Heart right ventricle (tissue), 16 donors: Measurements from ENCODE around the gene TEX29. TPM values are rescaled to one million over a fixed set of nuclear protein-coding genes. Genes with fewer than 3 reads are reported as not detected.

ENCODE experiments used
- ATAC-seq, 8 donors: fragments of 200-7000 bp; cut with Tn5 transposase; one replicate each; pipeline ENCODE4 v1.9.1; 2020; ENCODE audit warnings: mild to moderate bottlenecking in 8 of 8, moderate library complexity in 8 of 8, moderate number of reproducible peaks in 1 of 8
- DNase-seq, 2 donors: peaks; one replicate each; pipeline ENCODE4 v3.0.0-alpha.2; 2020
- H3K27ac ChIP-seq, 10 donors: fragments of 200-600 bp; sonication (generic) in 2 of 10; one replicate each; pipeline versions ENCODE4 v1.5.0 to v1.8.0; 2020 to 2022; ENCODE audit warnings: mild to moderate bottlenecking in 3 of 10
- H3K27me3 ChIP-seq, 7 donors: fragments of 200-600 bp; one replicate each; pipeline ENCODE4 v1.8.0; 2021 to 2022; ENCODE audit warnings: mild to moderate bottlenecking in 2 of 7
- H3K36me3 ChIP-seq, 9 donors: fragments of 200-600 bp; sonication (generic) in 1 of 9; one replicate each; pipeline versions ENCODE4 v1.5.0 to v1.8.0; 2020 to 2022; ENCODE audit warnings: mild to moderate bottlenecking in 2 of 9
- H3K4me1 ChIP-seq, 9 donors: fragments of 200-600 bp; sonication (generic) in 1 of 9; one replicate each; pipeline versions ENCODE4 v1.5.0 to v1.8.0; 2020 to 2022; ENCODE audit warnings: mild to moderate bottlenecking in 4 of 9
- H3K4me3 ChIP-seq, 10 donors: fragments of 200-600 bp; sonication (generic) in 2 of 10; one replicate each; pipeline versions ENCODE4 v1.5.0 to v1.8.0; 2020 to 2022; ENCODE audit warnings: mild to moderate bottlenecking in 7 of 10, moderate library complexity in 2 of 10
- H3K9me3 ChIP-seq, 11 donors: fragments of 200-600 bp in 10 of 11; sonication (generic) in 2 of 11; one replicate each; pipeline versions ENCODE4 v1.5.0 to v1.8.0; 2013 to 2022; ENCODE audit warnings: mild to moderate bottlenecking in 2 of 11, control low read depth in 1 of 11, moderate library complexity in 1 of 11
- WGBS, 2 donors: extraction: QIAGEN DNeasy Blood & Tissue Kit; methylation state at CpG; one replicate each; pipeline ENCODE4 v1.1.7; 2013; ENCODE audit warnings: inconsistent platforms in 1 of 2; 5-methylcytosine and 5-hydroxymethylcytosine counted together
- intact Hi-C, 10 donors: fragments of 100-400 bp; cut with DNase I; formaldehyde crosslinking; loops; one replicate each; pipeline versions ENCODE4 v1.11.1 to v1.14.2; 2022
- polyA plus RNA-seq, 2 donors: library from polyadenylated mRNA; stranded (reverse); fragments of 200-250 nt; gene quantifications; one replicate each; pipeline ENCODE4 v1.2.3, GENCODE V29; 2013
- total RNA-seq, 10 donors: library from RNA; stranded (reverse); fragmentation: NEBNext Ultra II Directional in 3 of 10; extraction: Animal tissue kit (Norgen Biotek cat#: 25700) in 3 of 10; gene quantifications; one replicate each; pipeline versions ENCODE4 v1.2.1 to v1.2.4, GENCODE V29; 2021 to 2023
- TF ChIP-seq, protein P1 (sequence below), 9 donors: fragments of 200-600 bp; sonication (generic) in 2 of 9; IDR thresholded peaks; one replicate each; pipeline versions ENCODE4 v1.5.0 to v1.8.0; 2021 to 2022; ENCODE audit warnings: antibody characterized with exemption in 9 of 9, mild to moderate bottlenecking in 5 of 9, moderate library complexity in 1 of 9
- donor health status: Arrhythmogenic right ventricular cardiomyopathy.
- donor health status: ischemic (EF 13 %, LVEDD 7.1; RV severe dilation, severe dysfunction).
- donor health status: healthy with polysubstance abuse.
- donor health status: DM: no; HTN: yes; CAD: no.
- donor health status: DM: no; HTN: no; CAD: no.
- donor health status: ischemic (EF 25% LVEDD 6.9; RV normal size, moderate dysfunction).
- donor health status: ischemic (EF 25% LVEDD 5.7; RV mildly dilated, moderate dysfunction).
- donor health status: healthy.
- donor health status: DM: yes; HTN: yes; CAD: no.
- donor health status: Ischemic cardiomyopathy.
- donor health status: ischemic (EF 35%, LVEDD 5.7; RV mildly dilated, moderate dysfunction).
- donor health status: nonischemic (EF 11% LVEDD 7.7; RV severe dilation, severe dysfunction).
- donor health status: DM: yes; HTN: yes; CAD: no.
- donor health status: PGD.
- donor health status: ischemic (EF 29% LVEDD 5.4; RV normal size, mild dysfunction).
- donor health status: nonischemic (EF 23%, LVEDD 6.1; RV moderate dilation, normal function).

Gene TEX29
- total and polyA plus RNA-seq, 12 donors = 0.22 to 1.1 (median 0.42) TPM; not detected in 6

DNA sequence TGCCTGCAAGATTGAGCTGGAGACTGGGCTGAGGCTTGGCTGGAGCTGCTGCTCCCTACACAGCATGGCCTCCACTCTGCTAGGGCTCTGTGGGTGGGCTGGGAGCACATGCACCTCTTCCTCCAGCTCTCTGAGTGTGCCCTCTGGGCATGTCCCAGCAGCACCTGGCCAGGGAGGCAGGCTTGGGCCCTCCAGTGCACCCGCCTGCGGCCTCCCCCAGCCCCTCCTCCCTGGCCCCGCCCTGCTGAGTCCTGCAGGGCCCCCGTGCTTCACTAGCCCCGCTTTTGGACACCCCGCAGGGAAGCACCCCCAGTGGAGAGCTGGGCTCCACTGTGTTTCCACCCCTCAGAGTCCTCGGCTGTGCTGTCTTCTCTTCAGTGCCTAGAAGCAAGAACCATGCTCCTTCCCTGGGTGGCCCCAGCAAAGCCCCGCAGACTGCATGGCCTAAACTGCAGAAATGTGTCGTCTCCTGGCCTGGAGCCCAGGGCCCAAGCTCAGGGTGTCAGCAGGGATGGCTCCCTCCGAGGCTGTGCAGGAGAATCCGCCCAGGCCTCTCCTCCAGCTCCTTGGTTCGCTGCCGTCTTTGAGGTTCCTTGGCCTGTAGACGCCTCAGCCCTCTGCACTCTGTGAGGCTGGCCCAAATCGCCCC, 5.0 kb upstream of the TEX29 start:
- Histone ChIP-seq H3K27ac (no peak overlapping the region), H3K36me3 (peaks cover 0 to 30% (median 0%) of the 10 kb centered on the region in 9 donors), H3K27me3 (no peaks in the 10 kb centered on the region), H3K4me3 (no peak overlapping the region), H3K9me3 (peaks cover 0 to 22% (median 4%) of the 10 kb centered on the region in 11 donors), H3K4me1 (no peaks in the 10 kb centered on the region)
- DNase-seq = no peak
- WGBS, 2 donors = 87 to 90% methylated on average over 15 of the region's 15 CpGs
- ATAC-seq = peak in 2 of 8 donors; percentile 9 to 29
- TF ChIP-seq, protein P1, sequence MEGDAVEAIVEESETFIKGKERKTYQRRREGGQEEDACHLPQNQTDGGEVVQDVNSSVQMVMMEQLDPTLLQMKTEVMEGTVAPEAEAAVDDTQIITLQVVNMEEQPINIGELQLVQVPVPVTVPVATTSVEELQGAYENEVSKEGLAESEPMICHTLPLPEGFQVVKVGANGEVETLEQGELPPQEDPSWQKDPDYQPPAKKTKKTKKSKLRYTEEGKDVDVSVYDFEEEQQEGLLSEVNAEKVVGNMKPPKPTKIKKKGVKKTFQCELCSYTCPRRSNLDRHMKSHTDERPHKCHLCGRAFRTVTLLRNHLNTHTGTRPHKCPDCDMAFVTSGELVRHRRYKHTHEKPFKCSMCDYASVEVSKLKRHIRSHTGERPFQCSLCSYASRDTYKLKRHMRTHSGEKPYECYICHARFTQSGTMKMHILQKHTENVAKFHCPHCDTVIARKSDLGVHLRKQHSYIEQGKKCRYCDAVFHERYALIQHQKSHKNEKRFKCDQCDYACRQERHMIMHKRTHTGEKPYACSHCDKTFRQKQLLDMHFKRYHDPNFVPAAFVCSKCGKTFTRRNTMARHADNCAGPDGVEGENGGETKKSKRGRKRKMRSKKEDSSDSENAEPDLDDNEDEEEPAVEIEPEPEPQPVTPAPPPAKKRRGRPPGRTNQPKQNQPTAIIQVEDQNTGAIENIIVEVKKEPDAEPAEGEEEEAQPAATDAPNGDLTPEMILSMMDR (IDR thresholded peaks at IDR 0.05) = no peak
- intact Hi-C loops = no loop called here

DNA sequence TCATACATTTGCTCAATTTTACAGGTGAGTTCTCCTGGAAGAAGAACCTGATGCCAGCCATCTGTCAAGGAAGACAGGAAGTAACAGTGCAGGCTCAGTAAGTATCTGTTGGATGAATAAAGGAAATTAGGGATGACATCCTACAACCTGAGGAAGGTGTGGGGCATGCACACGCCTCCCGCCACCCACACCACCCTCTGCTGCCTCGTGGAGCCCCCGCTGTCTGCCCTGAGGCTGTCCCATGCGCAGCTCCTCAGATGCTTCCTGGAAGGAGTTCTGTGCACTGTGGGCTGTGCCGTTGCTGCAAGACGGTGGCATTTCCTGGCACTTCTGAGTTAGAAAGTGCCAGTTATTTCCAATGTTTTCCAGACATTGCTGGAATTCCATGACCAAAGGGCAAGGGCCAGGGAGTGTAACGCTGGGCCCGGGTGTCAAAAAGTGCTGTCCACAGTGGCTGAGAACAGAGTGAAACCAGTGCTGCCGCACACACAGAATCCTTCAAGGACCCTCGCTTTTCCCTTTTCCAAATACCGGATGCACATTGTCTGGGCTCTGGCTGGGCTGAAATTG, 4.2 kb upstream of the TEX29 start:
- no peak for DNase-seq
- Histone ChIP-seq H3K4me3 (no peak overlapping the region), H3K27me3 (no peaks in the 10 kb centered on the region), H3K27ac (no peak overlapping the region), H3K4me1 (no peaks in the 10 kb centered on the region), H3K36me3 (peaks cover 0 to 30% (median 0%) of the 10 kb centered on the region in 9 donors), H3K9me3 (peaks cover 0 to 21% (median 4%) of the 10 kb centered on the region in 11 donors)
- TF ChIP-seq, protein P1 (IDR thresholded peaks at IDR 0.05) = no peak
- WGBS, 2 donors = 77 to 84% methylated on average over 12 of the region's 12 CpGs
- intact Hi-C loops = no loop called here
- ATAC-seq = no peak

DNA sequence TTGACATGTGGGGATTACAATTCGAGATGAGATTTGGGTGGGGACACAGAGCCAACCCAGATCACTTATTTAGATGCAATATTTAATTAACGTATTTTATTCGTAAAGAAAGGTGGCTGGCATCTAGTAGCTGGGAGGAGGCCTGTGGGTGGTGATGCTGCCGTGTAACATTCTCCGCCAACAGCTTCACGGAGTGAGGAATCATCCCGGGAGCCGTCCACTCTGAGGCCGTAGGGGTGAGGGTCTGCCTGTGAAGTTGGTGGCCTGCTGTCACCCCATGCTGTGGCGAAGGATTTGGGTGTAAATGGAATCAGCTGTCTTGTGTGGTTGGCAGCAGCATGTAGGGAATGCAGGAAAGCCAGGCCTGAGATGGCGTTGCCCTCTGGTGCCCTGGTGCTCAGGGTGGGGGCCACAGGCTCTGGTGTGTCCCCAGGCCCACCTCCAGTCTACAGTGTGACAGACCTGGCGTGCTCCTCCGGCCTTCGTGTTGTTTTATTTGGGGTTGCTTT, 3.3 kb upstream of the TEX29 start:
- H3K27me3 ChIP-seq = no peaks in the 10 kb centered on the region
- DNase-seq (no peak), ATAC-seq (no peak)
- TF ChIP-seq, protein P1 (IDR thresholded peaks at IDR 0.05) = no peak
- no peak overlapping the region for H3K4me3 ChIP-seq
- peaks cover 0 to 14% (median under 1%) of the 10 kb centered on the region in 11 donors for H3K9me3 ChIP-seq
- intact Hi-C loops = no loop called here
- 91 to 92% methylated on average over 14 of the region's 14 CpGs for WGBS, 2 donors
- H3K4me1 ChIP-seq = no peaks in the 10 kb centered on the region
- peaks cover 0 to 28% (median 0%) of the 10 kb centered on the region in 9 donors for H3K36me3 ChIP-seq
- H3K27ac ChIP-seq = no peak overlapping the region

DNA sequence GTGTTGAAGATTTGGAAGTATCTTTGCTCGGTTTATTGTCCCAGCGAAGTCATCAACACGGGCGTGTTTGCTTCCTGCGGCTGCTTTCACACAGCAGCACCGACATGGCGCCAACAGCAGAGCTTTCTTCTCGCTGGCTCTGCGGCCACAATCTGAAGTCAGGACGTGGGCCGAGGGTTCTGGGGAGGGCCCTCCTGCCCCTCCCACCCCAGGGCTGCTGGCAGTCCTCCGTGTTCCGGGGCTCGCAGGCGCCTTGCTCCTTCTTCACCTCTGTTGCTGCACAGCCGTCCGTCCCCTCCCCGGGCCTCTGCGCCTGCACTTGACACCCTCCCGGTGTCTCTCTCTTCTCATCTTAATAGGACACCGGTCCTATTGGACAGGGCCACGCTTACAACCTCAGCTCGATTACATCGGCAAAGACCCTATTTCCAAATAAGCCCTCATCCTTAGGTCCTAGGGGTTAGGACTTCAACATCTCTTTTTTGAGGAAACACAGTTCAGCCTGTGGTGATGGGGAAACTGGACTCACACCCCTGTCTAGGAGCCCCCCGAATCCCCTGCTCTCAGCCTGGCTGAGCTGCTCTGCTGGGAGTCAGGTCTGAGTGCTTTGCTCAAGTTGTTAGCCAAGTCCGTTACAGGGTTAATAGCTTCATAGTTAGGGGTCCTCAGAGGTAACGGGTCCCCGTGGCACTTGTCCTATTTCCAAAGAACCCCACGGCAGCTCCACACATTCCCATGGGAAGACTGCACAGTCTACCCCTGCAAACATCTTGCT, 2.7 kb upstream of the TEX29 start:
- H3K4me3 ChIP-seq = no peak overlapping the region
- H3K4me1 ChIP-seq = no peaks in the 10 kb centered on the region
- intact Hi-C loops = no loop called here
- 85 to 91% methylated on average over 29 of the region's 29 CpGs for WGBS, 2 donors
- H3K27ac ChIP-seq = no peak overlapping the region
- TF ChIP-seq, protein P1 (IDR thresholded peaks at IDR 0.05) = no peak
- no peak for DNase-seq
- no peaks in the 10 kb centered on the region for H3K27me3 ChIP-seq
- peaks cover 0 to 7% (median 0%) of the 10 kb centered on the region in 11 donors for H3K9me3 ChIP-seq
- peaks cover 0 to 21% (median 0%) of the 10 kb centered on the region in 9 donors for H3K36me3 ChIP-seq
- ATAC-seq = no peak
